HG02884 (cell line): ENCODE measurements around the gene MED9.
A peak's percentile ranks its signal among the peaks of the same experiment; 100 is the strongest.
"Not testable (repeated sequence)": the region's sequence is repeated elsewhere in the genome, so short reads cannot be mapped to it uniquely, and the experiment has no call there.

Experiments
- ATAC-seq: cut with Tn5 transposase; IDR thresholded peaks from one replicate; pipeline ENCODE4 v1.9.1; 2021; ENCODE audit warnings: mild to moderate bottlenecking, moderate library complexity; ENCODE audit not compliant: unreplicated experiment

MED9 gene

DNA sequence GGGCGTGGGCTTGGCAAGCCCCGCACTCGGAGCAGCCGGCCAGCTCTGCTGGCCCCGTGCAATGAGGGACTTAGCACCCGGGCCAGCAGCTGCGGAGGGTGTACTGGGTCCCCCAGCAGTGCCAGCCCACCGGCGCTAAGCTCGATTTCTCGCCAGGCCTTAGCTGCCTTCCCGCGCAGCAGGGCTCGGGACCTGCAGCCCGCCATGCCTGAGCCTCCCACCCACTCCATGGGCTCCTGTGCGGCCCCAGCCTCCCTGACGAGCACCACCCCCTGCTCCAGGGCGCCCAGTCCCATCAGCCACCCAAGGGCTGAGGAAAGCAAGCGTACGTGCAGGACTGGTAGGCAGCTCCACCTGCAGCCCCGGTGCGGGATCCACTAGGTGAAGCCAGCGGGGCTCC, 9.6 kb downstream of the MED9 start:
- ATAC-seq, result not testable (repeated sequence)

DNA sequence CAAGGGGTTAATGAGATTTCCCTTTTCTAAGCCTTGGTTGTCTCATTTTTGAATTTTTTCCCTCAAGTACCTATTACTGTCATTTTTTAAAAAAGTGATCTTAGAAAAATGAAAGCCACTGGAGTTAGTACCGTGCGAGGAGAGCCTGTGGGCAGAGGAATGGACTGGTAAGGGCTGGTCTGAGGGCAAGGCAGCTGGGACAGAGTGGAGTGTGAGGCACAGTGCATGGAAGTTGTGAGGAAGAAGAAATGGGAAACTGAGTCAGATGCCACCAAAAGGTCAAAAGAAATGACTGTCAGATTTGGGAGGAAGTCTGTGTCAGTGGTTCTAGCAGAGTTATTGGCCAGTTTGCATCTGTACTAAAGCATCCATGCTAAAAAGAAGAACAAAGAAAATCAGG, 11.2 kb downstream of the MED9 start:
- ATAC-seq, result no peak

DNA sequence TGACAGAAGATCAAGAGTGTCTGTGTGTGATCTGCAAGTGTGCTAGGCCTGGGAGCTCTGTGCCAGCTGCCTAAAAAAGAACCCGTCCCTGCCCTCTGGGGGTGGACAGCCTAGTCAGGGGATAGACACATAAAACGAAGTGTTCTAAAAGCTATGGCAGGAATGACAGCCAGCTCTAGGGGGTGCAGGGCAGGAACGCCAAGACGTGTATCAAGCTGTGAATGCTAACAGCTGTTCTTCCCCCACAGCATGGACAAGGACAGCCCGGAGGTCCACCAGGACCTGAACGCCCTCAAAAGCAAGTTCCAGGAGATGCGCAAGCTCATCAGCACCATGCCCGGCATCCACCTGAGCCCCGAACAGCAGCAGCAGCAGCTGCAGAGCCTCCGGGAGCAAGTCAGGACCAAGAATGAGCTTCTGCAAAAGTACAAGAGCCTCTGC, 14.3 kb downstream of the MED9 start:
- no peak for ATAC-seq

- no peak for ATAC-seq
Measured at GRCh38 chr17:17491546-17491988, 14.8 kb downstream of the MED9 start.

DNA sequence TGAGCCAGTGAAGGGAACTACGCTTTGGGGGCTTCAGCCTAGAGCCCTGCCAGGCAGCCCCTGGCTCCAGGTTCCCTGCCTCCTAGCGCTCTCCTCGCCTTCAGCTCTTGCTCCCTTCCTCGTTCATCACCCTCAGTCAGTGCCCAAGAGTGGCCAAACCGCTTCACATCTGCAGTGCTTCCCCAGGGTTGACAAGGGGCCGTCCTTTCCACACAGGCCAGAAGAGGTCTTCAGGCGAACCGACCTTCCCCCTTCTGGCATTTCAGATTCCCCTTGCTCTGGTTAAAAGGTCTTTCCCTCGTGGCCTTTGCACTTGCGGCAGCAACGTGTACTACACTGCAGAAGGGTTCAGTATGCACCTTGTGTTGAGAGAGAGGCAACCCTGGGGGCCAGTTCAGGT, 15.3 kb downstream of the MED9 start:
- no peak for ATAC-seq

DNA sequence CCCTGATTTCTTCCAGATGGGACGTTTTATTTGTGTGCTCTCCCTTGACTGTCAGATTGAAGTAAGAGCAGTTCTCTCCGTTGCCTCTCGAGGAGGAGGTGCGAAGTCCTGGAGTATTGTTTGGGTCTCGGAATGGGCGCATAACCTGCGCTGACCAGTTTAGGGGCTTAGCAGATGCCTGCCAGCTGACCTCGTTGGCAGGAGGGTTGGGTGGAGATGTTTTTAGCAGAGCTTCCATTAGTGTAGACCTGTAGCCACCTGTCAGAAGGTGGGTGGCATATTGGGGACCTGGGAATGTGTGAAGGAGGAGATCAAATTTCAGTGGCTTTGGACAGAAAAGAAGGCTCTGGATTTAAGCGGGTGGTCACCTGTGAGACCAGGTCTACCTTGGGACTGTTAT, 15.8 kb downstream of the MED9 start:
- no peak for ATAC-seq

GRCh38 chr17:17493249-17493985, 16.6 kb downstream of the MED9 start:
- no peak for ATAC-seq

DNA sequence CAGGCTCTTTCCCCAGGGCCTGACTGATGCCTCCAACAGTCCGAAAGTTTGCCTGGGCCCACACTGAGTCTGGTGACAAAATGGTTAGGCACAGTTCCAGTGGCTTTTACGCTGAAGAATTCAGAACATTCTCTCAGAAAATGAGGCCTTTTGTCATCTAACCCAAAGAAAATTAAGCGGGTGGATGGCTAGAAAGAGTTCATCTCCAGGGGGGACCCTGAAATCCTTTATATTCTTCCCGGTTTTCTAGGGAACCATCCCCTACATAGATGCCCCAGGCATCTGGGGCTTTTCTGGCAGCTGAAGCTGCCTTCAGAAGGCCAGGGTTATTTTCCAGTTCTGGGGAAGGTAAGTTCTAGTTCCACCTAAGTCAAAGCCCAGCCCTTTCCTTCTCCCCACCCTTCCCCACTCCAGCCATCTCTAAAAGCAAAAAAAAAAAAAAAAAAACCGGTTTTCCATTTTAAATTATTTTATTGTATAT, 17.2 kb downstream of the MED9 start:
- ATAC-seq, result no peak

- ATAC-seq, result no peak
Measured at GRCh38 chr17:17494499-17494869, 17.7 kb downstream of the MED9 start.

GRCh38 chr17:17494870-17495535, 18.2 kb downstream of the MED9 start:
- ATAC-seq, result no peak

DNA sequence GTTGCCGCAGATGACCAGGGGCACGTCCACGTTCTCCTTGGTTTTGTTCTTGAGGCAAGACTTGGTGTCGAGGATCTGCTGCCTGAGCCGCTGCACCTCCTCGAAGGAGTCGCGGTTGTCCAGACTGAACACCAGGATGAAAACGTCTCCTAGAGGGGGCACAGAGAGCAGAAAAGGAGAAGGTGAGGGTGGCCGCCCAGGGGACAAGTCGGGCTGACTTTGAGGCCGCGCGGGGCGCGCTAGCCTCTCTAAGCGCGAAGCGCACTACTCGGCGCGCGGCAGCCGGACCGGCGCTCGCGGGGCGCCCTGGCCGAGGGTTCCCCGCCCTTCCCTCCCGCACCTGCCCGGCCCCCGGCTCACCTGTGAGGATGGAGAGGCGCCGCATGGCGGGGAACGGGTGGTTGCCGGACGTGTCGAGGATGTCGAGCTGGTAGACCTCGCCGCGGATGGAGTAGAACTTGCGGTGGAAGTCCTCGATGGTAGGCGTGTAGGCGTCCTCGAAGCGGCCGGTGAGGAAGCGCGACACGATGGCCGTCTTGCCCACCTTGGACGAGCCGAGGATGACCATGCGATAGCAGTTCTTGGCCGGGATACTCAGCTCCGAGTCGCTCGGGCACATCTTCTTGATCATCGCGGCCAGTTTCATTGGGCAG, 18.9 kb downstream of the MED9 start:
- ATAC-seq, result no peak

DNA sequence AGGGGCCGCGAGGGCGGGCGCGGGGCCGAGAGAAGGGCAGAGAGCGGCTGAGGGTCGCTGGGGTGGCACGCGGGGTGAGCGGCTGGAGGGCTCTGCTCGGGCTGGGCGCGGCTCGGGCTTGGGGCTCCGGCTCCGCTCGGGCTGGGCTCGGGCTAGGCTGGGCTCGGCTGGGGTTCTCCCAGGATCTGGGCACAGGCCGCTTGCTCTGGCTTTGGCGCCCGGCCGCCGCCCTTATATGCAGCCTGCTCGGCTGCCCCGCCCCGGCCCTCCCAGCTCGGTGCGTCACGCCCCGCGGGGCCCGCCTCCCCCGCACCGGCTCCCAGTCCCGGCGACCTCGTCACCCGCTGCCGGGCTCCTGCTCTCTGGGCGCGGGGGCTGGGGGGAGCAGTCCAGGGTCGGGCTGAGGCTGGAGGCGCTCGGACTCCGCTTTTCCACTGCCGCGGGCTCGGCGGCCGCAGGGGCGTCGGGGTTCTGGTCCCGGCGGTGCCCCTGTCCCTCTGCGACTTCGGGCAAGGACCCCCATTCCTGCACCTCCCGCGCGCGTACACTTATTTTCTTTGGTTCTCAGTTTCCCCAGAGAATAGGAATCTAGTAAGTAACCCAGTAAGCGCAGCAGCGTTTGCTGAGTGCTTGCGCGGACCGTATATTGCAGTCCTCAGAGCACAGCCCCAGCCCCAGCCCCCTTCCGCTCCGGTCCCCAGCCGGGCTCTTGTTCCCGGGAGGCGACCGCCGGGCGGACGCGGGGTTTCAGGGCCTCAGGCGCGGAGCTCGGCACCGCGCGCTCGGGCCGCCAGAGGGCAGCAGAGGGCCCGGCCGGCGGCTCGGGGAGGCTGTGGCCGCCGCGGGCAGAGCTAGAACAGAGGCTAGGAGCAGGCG, 19.6 kb downstream of the MED9 start, which contains the start of gene RASD1:
RASD1 (minus strand) TSS at position 207 of the 876 bp plus-strand sequence. CDS start 214 bp downstream, outside the sequence.
- ATAC-seq, result peak; percentile 59

GRCh38 chr17:17497065-17497844, 20.5 kb downstream of the MED9 start:
- no peak for ATAC-seq

DNA sequence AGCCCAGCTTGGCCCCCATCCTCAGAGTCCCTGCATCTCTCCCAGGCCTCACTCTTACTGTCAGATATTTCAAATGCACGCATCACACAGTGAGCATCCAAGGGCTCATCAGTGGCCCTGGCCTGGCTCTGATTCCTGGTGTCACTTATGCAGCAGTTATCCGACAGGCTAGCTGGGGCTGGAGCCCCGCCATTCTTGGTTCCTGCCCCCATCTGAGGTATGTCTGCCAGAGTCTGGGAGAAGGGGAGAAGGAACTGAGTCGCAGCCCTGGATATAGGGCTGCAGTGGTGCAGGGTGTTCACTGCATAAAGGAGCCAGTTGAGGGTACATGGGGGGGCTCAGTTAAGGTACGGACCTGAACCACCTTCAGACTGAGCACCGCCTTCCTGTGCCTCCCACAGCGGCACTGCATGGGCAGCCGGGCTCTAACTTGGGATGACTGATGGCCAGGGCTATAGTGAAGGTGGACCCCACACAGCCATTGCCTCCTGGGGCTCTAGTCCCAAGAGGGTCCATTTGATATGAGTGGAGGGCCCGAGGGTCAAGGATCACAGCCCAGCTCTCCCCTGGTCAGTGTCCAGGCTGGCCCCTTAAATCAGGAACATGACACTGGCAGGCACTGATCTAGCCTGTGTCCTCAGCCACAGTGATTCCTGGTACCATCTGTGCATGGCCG, 21.2 kb downstream of the MED9 start:
- ATAC-seq, result no peak

DNA sequence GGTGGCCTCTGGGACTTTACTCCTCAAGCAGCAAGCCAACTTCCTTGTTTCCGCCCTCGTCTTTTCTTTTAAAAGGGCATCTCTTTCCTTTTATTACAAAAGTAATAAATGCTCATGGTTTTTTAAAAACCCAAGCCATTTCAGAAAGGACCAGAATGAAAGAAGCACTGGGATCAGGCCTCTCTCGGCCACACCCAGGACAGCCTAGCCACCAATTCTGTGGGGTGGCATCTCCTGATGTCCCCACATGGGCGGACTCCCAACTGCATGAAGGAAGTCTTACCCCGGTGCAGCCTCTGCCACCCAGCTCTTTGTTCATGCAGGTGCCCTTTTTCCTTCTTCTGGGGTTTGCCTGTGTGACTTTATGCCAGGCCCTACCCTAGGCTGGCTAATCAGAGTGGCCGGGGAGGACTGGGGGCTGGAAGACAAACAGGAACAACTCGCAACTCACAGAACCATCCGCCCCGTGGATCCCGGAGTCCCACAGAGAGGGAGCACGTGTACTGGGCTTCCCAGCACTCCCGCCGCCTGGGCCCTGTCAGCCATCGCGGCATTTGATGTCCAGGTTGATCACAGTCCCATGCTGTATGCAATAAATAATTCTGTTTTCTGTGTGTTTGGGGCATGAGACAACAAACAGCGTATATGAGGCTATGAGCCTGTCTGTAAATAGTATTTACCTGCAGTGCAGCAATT, 22.0 kb downstream of the MED9 start:
- ATAC-seq, result no peak

DNA sequence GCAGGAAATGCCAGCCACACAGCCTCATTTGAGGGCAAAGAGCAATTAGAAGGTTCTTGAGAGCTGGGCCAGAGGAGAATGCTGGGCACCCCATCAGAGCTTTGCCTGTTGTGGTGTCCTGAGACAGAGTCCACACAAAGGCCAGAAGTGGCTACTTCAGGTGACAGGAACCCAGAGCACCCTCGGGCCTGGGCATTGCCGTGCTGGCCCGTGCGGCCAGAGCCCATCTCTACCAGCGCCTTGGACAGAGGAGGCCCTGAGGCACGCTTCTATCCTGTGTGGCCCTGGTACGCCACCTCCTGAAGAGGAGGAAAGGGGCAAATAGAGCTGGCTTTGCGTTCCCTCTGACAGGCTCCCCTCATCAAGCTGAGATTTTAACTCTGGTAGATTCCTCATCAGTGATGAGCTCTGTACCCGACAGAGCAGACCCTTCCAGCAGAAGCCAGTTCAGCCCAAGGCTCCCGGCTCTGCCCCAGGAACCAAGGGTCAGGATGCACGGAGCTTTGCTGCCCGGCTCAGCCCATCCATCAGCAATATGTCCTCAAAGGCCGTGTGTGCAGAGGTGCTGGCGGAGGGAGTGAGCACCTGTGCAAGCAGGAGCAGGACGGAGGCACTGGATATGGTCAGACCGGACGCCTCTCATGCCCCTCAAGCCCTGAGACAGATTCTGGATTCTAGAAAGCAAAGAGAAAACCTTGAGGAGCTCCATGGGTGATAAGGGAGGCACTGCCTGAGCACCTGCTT, 22.8 kb downstream of the MED9 start:
- ATAC-seq, result no peak

DNA sequence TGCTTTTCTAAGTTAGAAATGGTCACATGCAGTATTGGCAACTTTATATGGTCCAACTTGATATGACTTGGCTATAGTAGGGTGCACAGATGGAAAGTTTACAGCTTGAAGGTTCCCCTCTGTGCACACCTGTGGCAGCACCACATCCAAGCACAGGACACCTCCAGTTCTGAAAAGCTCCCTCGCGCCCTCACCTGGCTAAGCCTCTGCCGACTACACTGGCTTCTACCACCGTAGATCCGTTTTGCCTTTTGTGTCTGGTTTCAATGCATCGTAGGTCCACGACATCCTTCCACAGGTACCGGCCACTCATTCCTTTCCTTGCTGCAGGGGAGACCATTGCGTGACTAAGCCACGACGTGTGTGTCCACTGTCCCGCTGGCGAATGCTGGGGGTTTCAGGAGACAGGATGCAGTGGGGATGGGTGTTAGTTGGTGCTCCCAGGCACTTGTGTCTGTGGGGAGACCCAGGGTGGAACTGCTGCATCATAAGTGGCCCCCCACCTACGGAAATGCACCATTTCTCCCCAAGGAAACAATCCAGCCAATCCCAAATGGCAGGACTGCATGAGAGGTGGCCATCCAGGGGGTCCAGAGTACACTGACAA, 24.3 kb downstream of the MED9 start:
- ATAC-seq, result no peak
